NCI-H2029 treated with DMSO at 0.1 percent for 48 hours (cell line): ENCODE results near the gene ARFRP1.
"Not testable (repeated sequence)": the region's sequence is repeated elsewhere in the genome, so short reads cannot be mapped to it uniquely, and the experiment has no call there.

Experiments used
- DNase-seq: peaks from one replicate; lab custom pipeline; 2025; lab: John Stamatoyannopoulos, UW

ARFRP1 gene

GRCh38 chr20:63675681-63676368, 32.0 kb downstream of the ARFRP1 start:
- DNase-seq: no peak

- no peak for DNase-seq
These were observed 33.8 kb downstream of the ARFRP1 start for GRCh38 chr20:63673951-63674350.

- DNase-seq: no peak
These were observed 35.1 kb downstream of the ARFRP1 start for GRCh38 chr20:63672666-63673065.

DNA sequence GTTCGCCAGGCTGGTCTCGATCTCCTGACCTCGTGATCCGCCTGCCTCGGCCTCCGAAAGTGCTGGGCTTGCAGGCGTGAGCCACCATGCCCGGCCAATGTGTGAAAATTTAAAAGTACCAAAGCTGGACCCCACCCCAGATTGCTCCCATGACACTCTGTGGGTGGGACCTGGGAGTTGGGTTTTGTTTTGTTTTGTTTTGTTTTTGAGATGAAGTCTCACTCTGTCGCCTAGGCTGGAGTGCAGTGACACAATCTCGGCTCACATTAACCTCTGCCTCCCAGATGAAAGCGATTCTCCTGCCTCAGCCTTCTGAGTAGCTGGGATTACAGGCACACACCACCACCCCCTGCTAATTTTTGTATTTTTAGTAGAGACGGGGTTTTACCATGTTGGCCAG, 36.1 kb downstream of the ARFRP1 start:
- DNase-seq: not testable (repeated sequence)

- no peak for DNase-seq
These were observed 39.4 kb downstream of the ARFRP1 start for GRCh38 chr20:63668351-63668750.

DNA sequence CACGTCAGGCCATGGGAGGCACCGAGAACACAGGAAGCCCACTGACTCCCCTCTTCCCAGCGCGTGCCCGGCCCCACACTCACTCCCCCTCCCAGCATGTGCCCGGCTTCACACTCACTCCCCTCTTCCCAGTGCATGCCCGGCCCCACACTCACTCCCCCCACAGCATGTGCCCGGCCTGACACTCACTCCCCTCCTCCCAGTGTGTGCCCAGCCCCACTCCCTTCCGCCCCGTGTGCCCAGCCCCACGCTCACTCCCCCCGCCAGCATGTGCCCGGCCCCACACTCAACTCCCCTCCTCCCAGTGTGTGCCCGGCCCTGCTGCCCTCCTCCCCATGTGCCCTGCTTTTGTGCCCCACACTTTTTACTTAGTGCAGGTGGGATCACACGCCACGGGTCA, 39.9 kb downstream of the ARFRP1 start:
- no peak for DNase-seq

DNA sequence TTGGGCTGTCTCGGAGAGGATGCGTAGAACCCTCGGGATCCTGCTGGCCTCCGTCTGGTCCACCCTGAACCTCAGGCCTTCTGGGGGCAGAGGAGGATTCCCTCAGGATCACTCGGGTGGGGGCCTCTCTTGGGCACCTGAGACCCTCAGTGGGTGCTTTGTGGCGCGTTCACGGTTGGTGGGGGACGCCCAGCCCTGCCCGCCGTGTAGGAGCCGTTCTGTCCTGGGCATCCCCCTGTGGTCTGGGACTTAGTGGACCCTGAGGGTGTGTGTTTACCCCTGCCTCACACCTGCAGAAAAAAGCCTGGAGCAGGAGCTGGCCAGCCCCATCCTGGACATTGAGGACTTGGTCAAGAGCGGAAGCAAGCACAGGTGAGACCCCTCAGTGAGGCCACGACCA, 42.1 kb downstream of the ARFRP1 start:
- DNase-seq: no peak

GRCh38 chr20:63664861-63665594, 42.7 kb downstream of the ARFRP1 start:
- DNase-seq: no peak

GRCh38 chr20:63664143-63664851, 43.5 kb downstream of the ARFRP1 start:
- no peak for DNase-seq

GRCh38 chr20:63663332-63664066, 44.3 kb downstream of the ARFRP1 start:
- DNase-seq: no peak

- no peak for DNase-seq
These were observed 45.0 kb downstream of the ARFRP1 start for GRCh38 chr20:63662813-63663189.

DNA sequence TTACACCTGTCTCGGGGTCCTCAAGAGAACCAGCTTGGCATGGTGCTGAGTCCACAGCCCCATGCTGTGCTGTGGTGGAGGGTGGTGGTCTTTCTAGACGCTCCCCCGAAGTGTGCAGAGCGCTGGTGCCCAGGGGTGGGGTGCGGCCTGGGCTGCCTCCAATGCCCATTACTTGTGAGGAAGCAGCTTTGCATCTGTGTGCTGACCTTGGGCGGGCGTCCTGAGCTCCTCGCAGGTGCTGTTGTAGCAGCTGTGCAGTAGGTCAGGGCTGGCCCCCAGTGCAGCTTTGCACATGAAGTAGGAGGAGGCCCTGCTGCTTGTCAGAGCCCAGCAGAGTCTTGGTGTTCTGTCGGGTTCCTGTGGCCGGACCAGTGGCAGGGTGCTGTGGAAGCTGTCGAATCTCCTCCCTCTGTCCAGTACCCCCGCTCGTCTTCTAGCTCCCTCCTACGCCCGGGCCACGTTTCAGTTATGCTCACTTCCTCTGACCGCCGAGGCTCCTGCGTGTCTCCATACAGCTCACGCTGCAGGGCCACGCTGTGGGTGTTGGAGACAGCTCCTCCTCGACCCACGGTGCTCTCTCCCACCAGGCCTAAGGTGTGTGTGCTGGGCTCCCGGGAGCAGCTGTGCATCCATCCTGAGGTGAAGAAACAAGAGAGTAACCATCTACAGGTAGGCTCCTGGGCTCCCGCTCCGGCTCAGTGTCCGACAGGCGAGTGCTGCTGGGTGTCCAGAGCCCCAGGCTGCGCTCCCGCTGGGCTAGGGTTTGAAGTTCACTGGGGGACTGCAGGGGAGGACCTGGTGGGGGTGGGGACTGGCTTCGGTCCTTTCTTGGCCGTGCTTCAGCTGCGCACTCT, 45.6 kb downstream of the ARFRP1 start:
- no peak for DNase-seq

GRCh38 chr20:63661108-63661507, 46.7 kb downstream of the ARFRP1 start:
- DNase-seq: no peak

DNA sequence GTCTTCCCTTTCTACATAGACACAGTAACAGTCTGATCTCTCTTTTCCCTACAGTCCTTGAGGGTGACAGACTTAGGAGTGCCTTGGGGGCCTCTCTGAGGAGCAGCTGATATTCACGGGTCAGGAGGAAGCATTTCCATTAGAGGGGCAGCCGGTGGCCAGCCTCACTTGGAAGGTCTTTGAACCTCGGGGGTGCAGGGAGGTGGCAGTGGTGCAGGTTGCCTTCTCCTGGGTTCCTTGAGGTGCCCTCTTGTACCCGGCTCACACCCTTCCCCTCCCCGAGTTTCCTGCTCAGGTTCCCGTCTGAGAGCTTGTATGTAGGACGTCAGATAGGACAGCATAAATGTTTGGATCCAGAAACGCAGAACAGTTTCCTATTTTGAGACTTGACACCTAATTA, 47.2 kb downstream of the ARFRP1 start:
- DNase-seq: no peak

- not testable (repeated sequence) for DNase-seq
These were observed 47.6 kb downstream of the ARFRP1 start for GRCh38 chr20:63660174-63660573.

DNA sequence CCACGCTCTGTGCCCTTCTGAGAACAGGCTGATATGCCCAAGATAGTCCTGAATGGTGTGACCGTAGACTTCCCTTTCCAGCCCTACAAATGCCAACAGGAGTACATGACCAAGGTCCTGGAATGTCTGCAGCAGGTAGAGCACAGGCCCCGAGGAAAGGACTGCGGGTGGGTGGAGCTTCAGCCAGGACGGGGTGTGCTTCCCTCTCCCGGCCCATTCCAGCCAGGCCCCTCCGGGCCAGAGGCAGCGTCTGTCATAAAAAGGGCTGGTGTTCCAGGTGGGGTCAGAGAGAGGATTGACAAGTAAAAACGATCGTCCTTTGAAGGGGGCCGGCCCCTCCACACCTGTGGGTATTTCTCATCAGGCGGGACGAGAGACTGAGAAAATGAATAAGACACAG, 48.4 kb downstream of the ARFRP1 start:
- no peak for DNase-seq

GRCh38 chr20:63658749-63659187, 49.0 kb downstream of the ARFRP1 start:
- no peak for DNase-seq

- peak; percentile 52 for DNase-seq
These were observed 49.6 kb downstream of the ARFRP1 start, which contains the start of gene RTEL1 for GRCh38 chr20:63657937-63658748. Gene RTEL1, plus strand, starts transcription at chr20:63658312. Its CDS starts 1,091 bp downstream, at chr20:63659403.

GRCh38 chr20:63657260-63657936, 50.4 kb downstream of the ARFRP1 start:
- no peak for DNase-seq

DNA sequence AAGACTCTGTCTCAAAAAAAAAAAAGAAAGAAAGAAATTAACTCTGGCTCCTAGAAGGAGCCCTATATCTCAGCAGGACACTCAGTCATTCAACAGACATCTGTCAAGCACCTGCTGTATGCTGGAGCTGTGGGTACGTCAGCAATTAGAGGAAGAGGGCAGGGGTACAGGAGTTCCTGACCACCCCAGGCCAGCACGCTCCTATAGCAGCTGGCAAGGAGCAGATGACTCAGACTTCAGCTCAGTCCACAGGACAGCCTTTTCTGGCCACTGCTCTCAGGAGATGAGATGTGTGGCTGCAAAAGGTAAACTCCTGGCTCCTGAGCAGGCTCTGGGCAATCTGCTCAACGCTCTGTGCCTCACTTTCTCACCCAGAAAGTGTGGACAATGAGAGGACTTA, 51.3 kb downstream of the ARFRP1 start:
- DNase-seq: no peak
